ENCODE data around the gene KRT7. TPM values are rescaled to one million over a fixed set of nuclear protein-coding genes. Genes with fewer than 3 reads are reported as not detected.

KRT7 gene
- 2.8 TPM for total RNA-seq
- 34.7 TPM for polyA plus RNA-seq
- long read RNA-seq, donor 1 = 0 reads
- long read RNA-seq, donor 2 = 0 reads
- long read RNA-seq, donor 3 = 0 reads
- long read RNA-seq, donor 4, partial matches to known transcripts = 0 of 1 reads
- long read RNA-seq, donor 4, other reads (novel, unspliced or antisense) = 0 of 1 reads
- long read RNA-seq, donor 5, partial matches to known transcripts = 0 of 3 reads
- long read RNA-seq, donor 5, other reads (novel, unspliced or antisense) = 0 of 3 reads
- long read RNA-seq, donor 6, partial matches to known transcripts = 0 of 1 reads
- long read RNA-seq, donor 6, other reads (novel, unspliced or antisense) = 0 of 1 reads
- long read RNA-seq, donor 7 = 0 reads
- long read RNA-seq, donor 8 = 0 reads
- long read RNA-seq, donor 9 = 0 reads
- long read RNA-seq, donor 10 = 0 reads

GRCh38 chr12:52232674-52233461 is at the start of gene KRT7:
Gene KRT7, plus strand, starts transcription at chr12:52233243. Its CDS starts 54 bp downstream, at chr12:52233297.
- Histone ChIP-seq H3K36me3 (ENCODE audit: control insufficient read depth in 2 of 2, insufficient read depth in 2 of 2, low read length in 1 of 2) (no peaks in the 10 kb centered on the region), H3K4me1 (ENCODE audit: control insufficient read depth in 2 of 2, insufficient read depth in 2 of 2, low read length in 2 of 2) (no peaks in the 10 kb centered on the region), H3K27ac (ENCODE audit: low read depth in 1 of 2, low read length in 1 of 2) (no peak within 1 kb of the TSS), H3K4me3 (ENCODE audit: low read length in 2 of 2) (no peak within 1 kb of the TSS), H3K27me3 (ENCODE audit: control insufficient read depth in 2 of 2, insufficient read depth in 1 of 2, low read length in 1 of 2) (peaks cover 18 to 68% of the 10 kb centered on the region in 2 donors), H3K9me3 (ENCODE audit: control insufficient read depth in 2 of 2, insufficient read depth in 1 of 2, low read length in 1 of 2) (no peaks in the 10 kb centered on the region)
- no peak for DNase-seq (ENCODE audit: low read depth in 6 of 9, low spot score in 9 of 9)
- 10% methylated on average over 58 of the region's 58 CpGs for WGBS

- Histone ChIP-seq H3K27ac (ENCODE audit: low read depth in 1 of 2, low read length in 1 of 2) (peak overlapping the region in 1 of 2 donors; percentile 71), H3K4me3 (ENCODE audit: low read length in 2 of 2) (no peak overlapping the region), H3K36me3 (ENCODE audit: control insufficient read depth in 2 of 2, insufficient read depth in 2 of 2, low read length in 1 of 2) (no peaks in the 10 kb centered on the region), H3K4me1 (ENCODE audit: control insufficient read depth in 2 of 2, insufficient read depth in 2 of 2, low read length in 2 of 2) (peaks cover 0 to 11% of the 10 kb centered on the region in 2 donors), H3K27me3 (ENCODE audit: control insufficient read depth in 2 of 2, insufficient read depth in 1 of 2, low read length in 1 of 2) (no peaks in the 10 kb centered on the region), H3K9me3 (ENCODE audit: control insufficient read depth in 2 of 2, insufficient read depth in 1 of 2, low read length in 1 of 2) (no peaks in the 10 kb centered on the region)
- DNase-seq (ENCODE audit: low read depth in 6 of 9, low spot score in 9 of 9) = no peak
- WGBS = 95% methylated on average over 6 of the region's 6 CpGs
Measured at GRCh38 chr12:52183544-52183910, 49.5 kb upstream of the KRT7 start.

GRCh38 chr12:52183971-52184370 is 49.1 kb upstream of the KRT7 start:
- H3K4me1 ChIP-seq (ENCODE audit: control insufficient read depth in 2 of 2, insufficient read depth in 2 of 2, low read length in 2 of 2) = peaks cover 0 to 11% of the 10 kb centered on the region in 2 donors
- no peaks in the 10 kb centered on the region for H3K27me3 ChIP-seq (ENCODE audit: control insufficient read depth in 2 of 2, insufficient read depth in 1 of 2, low read length in 1 of 2)
- no peaks in the 10 kb centered on the region for H3K36me3 ChIP-seq (ENCODE audit: control insufficient read depth in 2 of 2, insufficient read depth in 2 of 2, low read length in 1 of 2)
- 81% methylated on average over 8 of the region's 8 CpGs for WGBS
- H3K4me3 ChIP-seq (ENCODE audit: low read length in 2 of 2) = no peak overlapping the region
- no peak for DNase-seq (ENCODE audit: low read depth in 6 of 9, low spot score in 9 of 9)
- H3K27ac ChIP-seq (ENCODE audit: low read depth in 1 of 2, low read length in 1 of 2) = peak overlapping the region in 1 of 2 donors; percentile 42
- no peaks in the 10 kb centered on the region for H3K9me3 ChIP-seq (ENCODE audit: control insufficient read depth in 2 of 2, insufficient read depth in 1 of 2, low read length in 1 of 2)

- Histone ChIP-seq H3K36me3 (ENCODE audit: control insufficient read depth in 2 of 2, insufficient read depth in 2 of 2, low read length in 1 of 2) (no peaks in the 10 kb centered on the region), H3K9me3 (ENCODE audit: control insufficient read depth in 2 of 2, insufficient read depth in 1 of 2, low read length in 1 of 2) (no peaks in the 10 kb centered on the region), H3K27me3 (ENCODE audit: control insufficient read depth in 2 of 2, insufficient read depth in 1 of 2, low read length in 1 of 2) (no peaks in the 10 kb centered on the region), H3K27ac (ENCODE audit: low read depth in 1 of 2, low read length in 1 of 2) (no peak overlapping the region), H3K4me3 (ENCODE audit: low read length in 2 of 2) (no peak overlapping the region), H3K4me1 (ENCODE audit: control insufficient read depth in 2 of 2, insufficient read depth in 2 of 2, low read length in 2 of 2) (peaks cover 0 to 11% of the 10 kb centered on the region in 2 donors)
- WGBS = 71% methylated on average over 6 of the region's 6 CpGs
- DNase-seq (ENCODE audit: low read depth in 6 of 9, low spot score in 9 of 9) = no peak
Measured at GRCh38 chr12:52184813-52185212, 48.2 kb upstream of the KRT7 start.

GRCh38 chr12:52185400-52185967 is 47.6 kb upstream of the KRT7 start:
- Histone ChIP-seq H3K4me1 (ENCODE audit: control insufficient read depth in 2 of 2, insufficient read depth in 2 of 2, low read length in 2 of 2) (peaks cover 0 to 11% of the 10 kb centered on the region in 2 donors), H3K27ac (ENCODE audit: low read depth in 1 of 2, low read length in 1 of 2) (no peak overlapping the region), H3K9me3 (ENCODE audit: control insufficient read depth in 2 of 2, insufficient read depth in 1 of 2, low read length in 1 of 2) (no peaks in the 10 kb centered on the region), H3K27me3 (ENCODE audit: control insufficient read depth in 2 of 2, insufficient read depth in 1 of 2, low read length in 1 of 2) (no peaks in the 10 kb centered on the region), H3K36me3 (ENCODE audit: control insufficient read depth in 2 of 2, insufficient read depth in 2 of 2, low read length in 1 of 2) (no peaks in the 10 kb centered on the region), H3K4me3 (ENCODE audit: low read length in 2 of 2) (no peak overlapping the region)
- no peak for DNase-seq (ENCODE audit: low read depth in 6 of 9, low spot score in 9 of 9)
- WGBS = 96% methylated on average over 16 of the region's 16 CpGs

GRCh38 chr12:52186118-52186840 is 46.8 kb upstream of the KRT7 start:
- WGBS = 89% methylated on average over 8 of the region's 8 CpGs
- no peak for DNase-seq (ENCODE audit: low read depth in 6 of 9, low spot score in 9 of 9)
- Histone ChIP-seq H3K27ac (ENCODE audit: low read depth in 1 of 2, low read length in 1 of 2) (no peak overlapping the region), H3K9me3 (ENCODE audit: control insufficient read depth in 2 of 2, insufficient read depth in 1 of 2, low read length in 1 of 2) (no peaks in the 10 kb centered on the region), H3K36me3 (ENCODE audit: control insufficient read depth in 2 of 2, insufficient read depth in 2 of 2, low read length in 1 of 2) (no peaks in the 10 kb centered on the region), H3K27me3 (ENCODE audit: control insufficient read depth in 2 of 2, insufficient read depth in 1 of 2, low read length in 1 of 2) (no peaks in the 10 kb centered on the region), H3K4me3 (ENCODE audit: low read length in 2 of 2) (no peak overlapping the region), H3K4me1 (ENCODE audit: control insufficient read depth in 2 of 2, insufficient read depth in 2 of 2, low read length in 2 of 2) (peaks cover 0 to 11% of the 10 kb centered on the region in 2 donors)

- Histone ChIP-seq H3K27me3 (ENCODE audit: control insufficient read depth in 2 of 2, insufficient read depth in 1 of 2, low read length in 1 of 2) (no peaks in the 10 kb centered on the region), H3K4me1 (ENCODE audit: control insufficient read depth in 2 of 2, insufficient read depth in 2 of 2, low read length in 2 of 2) (peaks cover 0 to 4% of the 10 kb centered on the region in 2 donors), H3K36me3 (ENCODE audit: control insufficient read depth in 2 of 2, insufficient read depth in 2 of 2, low read length in 1 of 2) (no peaks in the 10 kb centered on the region), H3K9me3 (ENCODE audit: control insufficient read depth in 2 of 2, insufficient read depth in 1 of 2, low read length in 1 of 2) (no peaks in the 10 kb centered on the region), H3K27ac (ENCODE audit: low read depth in 1 of 2, low read length in 1 of 2) (no peak overlapping the region), H3K4me3 (ENCODE audit: low read length in 2 of 2) (no peak overlapping the region)
- WGBS = 96% methylated on average over 11 of the region's 11 CpGs
- DNase-seq (ENCODE audit: low read depth in 6 of 9, low spot score in 9 of 9) = no peak
Measured at GRCh38 chr12:52187206-52187605, 45.8 kb upstream of the KRT7 start.

- Histone ChIP-seq H3K4me3 (ENCODE audit: low read length in 2 of 2) (no peak overlapping the region), H3K36me3 (ENCODE audit: control insufficient read depth in 2 of 2, insufficient read depth in 2 of 2, low read length in 1 of 2) (no peaks in the 10 kb centered on the region), H3K27me3 (ENCODE audit: control insufficient read depth in 2 of 2, insufficient read depth in 1 of 2, low read length in 1 of 2) (no peaks in the 10 kb centered on the region), H3K9me3 (ENCODE audit: control insufficient read depth in 2 of 2, insufficient read depth in 1 of 2, low read length in 1 of 2) (no peaks in the 10 kb centered on the region), H3K4me1 (ENCODE audit: control insufficient read depth in 2 of 2, insufficient read depth in 2 of 2, low read length in 2 of 2) (no peaks in the 10 kb centered on the region), H3K27ac (ENCODE audit: low read depth in 1 of 2, low read length in 1 of 2) (no peak overlapping the region)
- no peak for DNase-seq (ENCODE audit: low read depth in 6 of 9, low spot score in 9 of 9)
- 98% methylated on average over 5 of the region's 5 CpGs for WGBS
Measured at GRCh38 chr12:52187640-52188039, 45.4 kb upstream of the KRT7 start.
